ENCODE data around the gene CLEC1B. TPM values are rescaled to one million over a fixed set of nuclear protein-coding genes. Genes with fewer than 3 reads are reported as not detected.

Gene CLEC1B
- total RNA-seq: 0.19 TPM
- 0.48 TPM for polyA plus RNA-seq
- long read RNA-seq, donor 1: 0 reads
- long read RNA-seq, donor 2: 0 reads
- long read RNA-seq, donor 3: 0 reads
- long read RNA-seq, donor 4: 0 reads
- long read RNA-seq, donor 5: 0 reads
- long read RNA-seq, donor 6: 0 reads
- long read RNA-seq, donor 7: 0 reads
- long read RNA-seq, donor 8: 0 reads
- long read RNA-seq, donor 9: 0 reads
- long read RNA-seq, donor 10: 0 reads

GRCh38 chr12:9999016-9999415 is at the start of gene CLEC1B:
CLEC1B (minus strand) TSS chr12:9999121; CDS start chr12:9999100, 21 bp downstream.
- no peak within 1 kb of the TSS for H3K27ac ChIP-seq (ENCODE audit: low read depth in 1 of 2, low read length in 1 of 2)
- H3K27me3 ChIP-seq (ENCODE audit: control insufficient read depth in 2 of 2, insufficient read depth in 1 of 2, low read length in 1 of 2): no peaks in the 10 kb centered on the region
- WGBS: 96% methylated on average over 3 of the region's 3 CpGs
- no peak for DNase-seq (ENCODE audit: low read depth in 6 of 9, low spot score in 9 of 9)
- H3K4me3 ChIP-seq (ENCODE audit: low read length in 2 of 2): no peak within 1 kb of the TSS
- no peaks in the 10 kb centered on the region for H3K36me3 ChIP-seq (ENCODE audit: control insufficient read depth in 2 of 2, insufficient read depth in 2 of 2, low read length in 1 of 2)
- no peaks in the 10 kb centered on the region for H3K4me1 ChIP-seq (ENCODE audit: control insufficient read depth in 2 of 2, insufficient read depth in 2 of 2, low read length in 2 of 2)
- H3K9me3 ChIP-seq (ENCODE audit: control insufficient read depth in 2 of 2, insufficient read depth in 1 of 2, low read length in 1 of 2): no peaks in the 10 kb centered on the region

GRCh38 chr12:10048526-10048925 is 49.6 kb upstream of the CLEC1B start:
- Histone ChIP-seq H3K27ac (ENCODE audit: low read depth in 1 of 2, low read length in 1 of 2) (no peak overlapping the region), H3K4me3 (ENCODE audit: low read length in 2 of 2) (no peak overlapping the region), H3K36me3 (ENCODE audit: control insufficient read depth in 2 of 2, insufficient read depth in 2 of 2, low read length in 1 of 2) (no peaks in the 10 kb centered on the region), H3K4me1 (ENCODE audit: control insufficient read depth in 2 of 2, insufficient read depth in 2 of 2, low read length in 2 of 2) (peaks cover 3 to 9% of the 10 kb centered on the region in 2 donors), H3K27me3 (ENCODE audit: control insufficient read depth in 2 of 2, insufficient read depth in 1 of 2, low read length in 1 of 2) (no peaks in the 10 kb centered on the region), H3K9me3 (ENCODE audit: control insufficient read depth in 2 of 2, insufficient read depth in 1 of 2, low read length in 1 of 2) (no peaks in the 10 kb centered on the region)
- 78% methylated on average over 3 of the region's 3 CpGs for WGBS
- DNase-seq (ENCODE audit: low read depth in 6 of 9, low spot score in 9 of 9): no peak

GRCh38 chr12:10042167-10042566 is 43.2 kb upstream of the CLEC1B start:
- H3K27me3 ChIP-seq (ENCODE audit: control insufficient read depth in 2 of 2, insufficient read depth in 1 of 2, low read length in 1 of 2): no peaks in the 10 kb centered on the region
- H3K4me1 ChIP-seq (ENCODE audit: control insufficient read depth in 2 of 2, insufficient read depth in 2 of 2, low read length in 2 of 2): no peaks in the 10 kb centered on the region
- no peak overlapping the region for H3K4me3 ChIP-seq (ENCODE audit: low read length in 2 of 2)
- no peaks in the 10 kb centered on the region for H3K36me3 ChIP-seq (ENCODE audit: control insufficient read depth in 2 of 2, insufficient read depth in 2 of 2, low read length in 1 of 2)
- DNase-seq (ENCODE audit: low read depth in 6 of 9, low spot score in 9 of 9): no peak
- H3K27ac ChIP-seq (ENCODE audit: low read depth in 1 of 2, low read length in 1 of 2): no peak overlapping the region
- no peaks in the 10 kb centered on the region for H3K9me3 ChIP-seq (ENCODE audit: control insufficient read depth in 2 of 2, insufficient read depth in 1 of 2, low read length in 1 of 2)

GRCh38 chr12:10033783-10034545 is 35.0 kb upstream of the CLEC1B start:
- peak in 1 of 9 donors; percentile 20 for DNase-seq (ENCODE audit: low read depth in 6 of 9, low spot score in 9 of 9)
- 92% methylated on average over 1 of the region's 1 CpG for WGBS
- Histone ChIP-seq H3K27me3 (ENCODE audit: control insufficient read depth in 2 of 2, insufficient read depth in 1 of 2, low read length in 1 of 2) (no peaks in the 10 kb centered on the region), H3K9me3 (ENCODE audit: control insufficient read depth in 2 of 2, insufficient read depth in 1 of 2, low read length in 1 of 2) (no peaks in the 10 kb centered on the region), H3K4me3 (ENCODE audit: low read length in 2 of 2) (no peak overlapping the region), H3K36me3 (ENCODE audit: control insufficient read depth in 2 of 2, insufficient read depth in 2 of 2, low read length in 1 of 2) (no peaks in the 10 kb centered on the region), H3K27ac (ENCODE audit: low read depth in 1 of 2, low read length in 1 of 2) (no peak overlapping the region), H3K4me1 (ENCODE audit: control insufficient read depth in 2 of 2, insufficient read depth in 2 of 2, low read length in 2 of 2) (no peaks in the 10 kb centered on the region)

- 95% methylated on average over 5 of the region's 5 CpGs for WGBS
- Histone ChIP-seq H3K9me3 (ENCODE audit: control insufficient read depth in 2 of 2, insufficient read depth in 1 of 2, low read length in 1 of 2) (no peaks in the 10 kb centered on the region), H3K27me3 (ENCODE audit: control insufficient read depth in 2 of 2, insufficient read depth in 1 of 2, low read length in 1 of 2) (no peaks in the 10 kb centered on the region), H3K27ac (ENCODE audit: low read depth in 1 of 2, low read length in 1 of 2) (no peak overlapping the region), H3K4me1 (ENCODE audit: control insufficient read depth in 2 of 2, insufficient read depth in 2 of 2, low read length in 2 of 2) (no peaks in the 10 kb centered on the region), H3K4me3 (ENCODE audit: low read length in 2 of 2) (no peak overlapping the region), H3K36me3 (ENCODE audit: control insufficient read depth in 2 of 2, insufficient read depth in 2 of 2, low read length in 1 of 2) (no peaks in the 10 kb centered on the region)
- DNase-seq (ENCODE audit: low read depth in 6 of 9, low spot score in 9 of 9): no peak
Observed at GRCh38 chr12:10031771-10032175, 32.9 kb upstream of the CLEC1B start.

GRCh38 chr12:10031321-10031720 is 32.4 kb upstream of the CLEC1B start:
- H3K27ac ChIP-seq (ENCODE audit: low read depth in 1 of 2, low read length in 1 of 2): no peak overlapping the region
- WGBS: 71% methylated on average over 4 of the region's 4 CpGs
- H3K36me3 ChIP-seq (ENCODE audit: control insufficient read depth in 2 of 2, insufficient read depth in 2 of 2, low read length in 1 of 2): no peaks in the 10 kb centered on the region
- H3K9me3 ChIP-seq (ENCODE audit: control insufficient read depth in 2 of 2, insufficient read depth in 1 of 2, low read length in 1 of 2): no peaks in the 10 kb centered on the region
- H3K4me3 ChIP-seq (ENCODE audit: low read length in 2 of 2): no peak overlapping the region
- no peaks in the 10 kb centered on the region for H3K4me1 ChIP-seq (ENCODE audit: control insufficient read depth in 2 of 2, insufficient read depth in 2 of 2, low read length in 2 of 2)
- DNase-seq (ENCODE audit: low read depth in 6 of 9, low spot score in 9 of 9): no peak
- no peaks in the 10 kb centered on the region for H3K27me3 ChIP-seq (ENCODE audit: control insufficient read depth in 2 of 2, insufficient read depth in 1 of 2, low read length in 1 of 2)

- H3K27me3 ChIP-seq (ENCODE audit: control insufficient read depth in 2 of 2, insufficient read depth in 1 of 2, low read length in 1 of 2): no peaks in the 10 kb centered on the region
- no peak within 1 kb of the TSS for H3K27ac ChIP-seq (ENCODE audit: low read depth in 1 of 2, low read length in 1 of 2)
- H3K9me3 ChIP-seq (ENCODE audit: control insufficient read depth in 2 of 2, insufficient read depth in 1 of 2, low read length in 1 of 2): no peaks in the 10 kb centered on the region
- H3K36me3 ChIP-seq (ENCODE audit: control insufficient read depth in 2 of 2, insufficient read depth in 2 of 2, low read length in 1 of 2): no peaks in the 10 kb centered on the region
- H3K4me3 ChIP-seq (ENCODE audit: low read length in 2 of 2): no peak within 1 kb of the TSS
- H3K4me1 ChIP-seq (ENCODE audit: control insufficient read depth in 2 of 2, insufficient read depth in 2 of 2, low read length in 2 of 2): no peaks in the 10 kb centered on the region
- DNase-seq (ENCODE audit: low read depth in 6 of 9, low spot score in 9 of 9): no peak
- 98% methylated on average over 14 of the region's 14 CpGs for WGBS
Observed at GRCh38 chr12:10030446-10030845, 31.5 kb upstream of the CLEC1B start, which contains the start of gene CLEC9A. CLEC9A (plus strand) TSS chr12:10030682; CDS start chr12:10052688, 22,006 bp downstream.

GRCh38 chr12:10027721-10028120 is 28.8 kb upstream of the CLEC1B start:
- WGBS: 88% methylated on average over 4 of the region's 4 CpGs
- Histone ChIP-seq H3K36me3 (ENCODE audit: control insufficient read depth in 2 of 2, insufficient read depth in 2 of 2, low read length in 1 of 2) (no peaks in the 10 kb centered on the region), H3K27me3 (ENCODE audit: control insufficient read depth in 2 of 2, insufficient read depth in 1 of 2, low read length in 1 of 2) (no peaks in the 10 kb centered on the region), H3K9me3 (ENCODE audit: control insufficient read depth in 2 of 2, insufficient read depth in 1 of 2, low read length in 1 of 2) (no peaks in the 10 kb centered on the region), H3K4me1 (ENCODE audit: control insufficient read depth in 2 of 2, insufficient read depth in 2 of 2, low read length in 2 of 2) (no peaks in the 10 kb centered on the region), H3K4me3 (ENCODE audit: low read length in 2 of 2) (no peak overlapping the region), H3K27ac (ENCODE audit: low read depth in 1 of 2, low read length in 1 of 2) (no peak overlapping the region)
- DNase-seq (ENCODE audit: low read depth in 6 of 9, low spot score in 9 of 9): no peak

GRCh38 chr12:10027311-10027710 is 28.4 kb upstream of the CLEC1B start:
- H3K27ac ChIP-seq (ENCODE audit: low read depth in 1 of 2, low read length in 1 of 2): no peak overlapping the region

More at GRCh38 chr12:10027311-10027710, 28.4 kb upstream of the CLEC1B start:
- no peaks in the 10 kb centered on the region for H3K9me3 ChIP-seq (ENCODE audit: control insufficient read depth in 2 of 2, insufficient read depth in 1 of 2, low read length in 1 of 2)
- H3K4me3 ChIP-seq (ENCODE audit: low read length in 2 of 2): no peak overlapping the region
- no peak for DNase-seq (ENCODE audit: low read depth in 6 of 9, low spot score in 9 of 9)
- no peaks in the 10 kb centered on the region for H3K36me3 ChIP-seq (ENCODE audit: control insufficient read depth in 2 of 2, insufficient read depth in 2 of 2, low read length in 1 of 2)
- H3K4me1 ChIP-seq (ENCODE audit: control insufficient read depth in 2 of 2, insufficient read depth in 2 of 2, low read length in 2 of 2): no peaks in the 10 kb centered on the region
- H3K27me3 ChIP-seq (ENCODE audit: control insufficient read depth in 2 of 2, insufficient read depth in 1 of 2, low read length in 1 of 2): no peaks in the 10 kb centered on the region
- 93% methylated on average over 3 of the region's 3 CpGs for WGBS
